K562 (cell line): Measurements from ENCODE around the gene EZH2. TPM values are rescaled to one million over a fixed set of nuclear protein-coding genes. Genes with fewer than 3 reads are reported as not detected.

Experiments used
- CUX1 ChIP-seq: fragments of 200-800 bp; sonication (Bioruptor generic); IDR thresholded peaks from 2 replicates; pipeline ENCODE4 v1.6.1; 2016; ENCODE audit warnings: missing genetic modification characterization, missing compliant biosample characterization
- HIVEP1 ChIP-seq: fragments of 250-450 bp; sonication (Bioruptor Pico); IDR thresholded peaks from 2 replicates; pipeline ENCODE4 v1.4.0; 2020; ENCODE audit warnings: mild to moderate bottlenecking
- MGA ChIP-seq: fragments of 450-650 bp; IDR thresholded peaks from 2 replicates; pipeline ENCODE4 v1.6.1; 2016; ENCODE audit warnings: mild to moderate bottlenecking, moderate library complexity
- MTA3 ChIP-seq: fragments of 450-650 bp; formaldehyde crosslinking; IDR thresholded peaks from 2 replicates; pipeline ENCODE4 v1.6.1; 2017; ENCODE audit warnings: mild to moderate bottlenecking, borderline replicate concordance
- TCF7L2 ChIP-seq: fragments of 150-350 bp; IDR thresholded peaks from 2 replicates; pipeline ENCODE4 v1.6.1; 2016; ENCODE audit warnings: low read depth, mild to moderate bottlenecking, low read length, moderate library complexity
- TEAD4 ChIP-seq, 2 experiments: sonication (generic) in 1 of 2; formaldehyde crosslinking in 1 of 2; IDR thresholded peaks; 2 replicates each; pipeline versions ENCODE4 v1.6.1 to v1.8.0; 2012 to 2022; ENCODE audit warnings: borderline replicate concordance in 1 of 2, inconsistent platforms in 1 of 2, low read length in 1 of 2, mild to moderate bottlenecking in 1 of 2, missing genetic modification reagents in 1 of 2
- ZNF224 ChIP-seq: sonication (generic); formaldehyde crosslinking; IDR thresholded peaks from 2 replicates; pipeline ENCODE4 v1.8.0; 2022; ENCODE audit warnings: mild to moderate bottlenecking, missing genetic modification reagents
- ZNF239 ChIP-seq: fragments of 250-450 bp; sonication (Bioruptor Pico); IDR thresholded peaks from 2 replicates; pipeline ENCODE4 v1.4.0; 2020; ENCODE audit warnings: mild to moderate bottlenecking
- polyA plus RNA-seq, 8 experiments: library from polyadenylated mRNA; depleted of rRNA in 4 of 8; stranded (reverse) in 5 of 8; unstranded in 3 of 8; fragments of >200 nt; fragmentation: Nextera tagmentation in 2 of 8; fragmentation: Illumina TruSeq in 1 of 8; extraction: Ambion mirVana in 2 of 8; extraction: Trizol in 1 of 8; gene quantifications; 2 replicates each; pipeline versions ENCODE4 v1.2.1 to v1.2.3, GENCODE V29; 2011 to 2014; ENCODE audit warnings: inconsistent platforms in 1 of 8, missing spikeins in 1 of 8
- total RNA-seq, 7 experiments: library from RNA; depleted of rRNA in 6 of 7; stranded (reverse); fragments of >200 nt in 6 of 7; fragmentation: Illumina TruSeq in 2 of 7; extraction: Trizol in 2 of 7; gene quantifications; 2 replicates each; pipeline versions ENCODE4 v1.2.1 to v1.2.3, GENCODE V29; 2011 to 2021; ENCODE audit warnings: low replicate concordance in 1 of 7
- TF ChIP-seq, protein P1 (sequence below): fragments of 450-650 bp; IDR thresholded peaks from 2 replicates; pipeline ENCODE4 v1.6.1; 2017; ENCODE audit warnings: antibody characterized with exemption

Gene EZH2
- total and polyA plus RNA-seq, 9 of the 15 experiments (the other 6 are each of a cell fraction or from before 2014, with no cell fraction given) = 48.7 to 175 (median 98.6) TPM

DNA sequence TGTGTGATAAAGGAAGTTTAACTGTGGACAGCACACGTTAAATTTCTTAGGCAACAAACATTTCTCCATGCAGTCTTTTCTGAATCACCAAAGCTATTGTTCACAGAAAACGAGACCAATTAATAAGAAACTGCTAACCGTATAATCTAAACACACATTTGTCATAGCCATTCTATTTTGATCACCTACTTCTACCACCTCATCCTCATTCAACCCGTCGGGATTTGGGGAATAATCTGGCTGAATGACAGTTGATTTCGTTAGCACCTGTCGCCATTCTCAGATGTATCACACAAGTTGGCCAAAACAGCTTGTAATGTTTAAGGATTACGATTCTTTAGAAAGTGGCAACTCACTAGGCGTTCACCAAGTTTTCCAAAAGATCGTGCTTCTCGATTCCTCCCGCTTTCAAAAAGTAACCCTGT, 1.2 kb downstream of the EZH2 start (continued):
- TF ChIP-seq, protein P1, sequence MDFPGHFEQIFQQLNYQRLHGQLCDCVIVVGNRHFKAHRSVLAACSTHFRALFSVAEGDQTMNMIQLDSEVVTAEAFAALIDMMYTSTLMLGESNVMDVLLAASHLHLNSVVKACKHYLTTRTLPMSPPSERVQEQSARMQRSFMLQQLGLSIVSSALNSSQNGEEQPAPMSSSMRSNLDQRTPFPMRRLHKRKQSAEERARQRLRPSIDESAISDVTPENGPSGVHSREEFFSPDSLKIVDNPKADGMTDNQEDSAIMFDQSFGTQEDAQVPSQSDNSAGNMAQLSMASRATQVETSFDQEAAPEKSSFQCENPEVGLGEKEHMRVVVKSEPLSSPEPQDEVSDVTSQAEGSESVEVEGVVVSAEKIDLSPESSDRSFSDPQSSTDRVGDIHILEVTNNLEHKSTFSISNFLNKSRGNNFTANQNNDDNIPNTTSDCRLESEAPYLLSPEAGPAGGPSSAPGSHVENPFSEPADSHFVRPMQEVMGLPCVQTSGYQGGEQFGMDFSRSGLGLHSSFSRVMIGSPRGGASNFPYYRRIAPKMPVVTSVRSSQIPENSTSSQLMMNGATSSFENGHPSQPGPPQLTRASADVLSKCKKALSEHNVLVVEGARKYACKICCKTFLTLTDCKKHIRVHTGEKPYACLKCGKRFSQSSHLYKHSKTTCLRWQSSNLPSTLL = no peak
- no peak for TF ChIP-seq ZNF224 (CRISPR knock-in tag)
- TF ChIP-seq MGA = no peak
- no peak for TF ChIP-seq CUX1 (CRISPR knock-in tag)
- no peak for TF ChIP-seq TCF7L2
- TF ChIP-seq MTA3 = no peak; the same call in 1 of the 2 replicates
- TF ChIP-seq HIVEP1 (CRISPR knock-in tag) = no peak
- TF ChIP-seq TEAD4 (IDR thresholded peaks at IDR 0.05; ENCODE audit: low read length) = 0 out of 2 replicates have a peak, but pooled peaks have one; percentile 32
- TF ChIP-seq TEAD4 (CRISPR knock-in tag; IDR thresholded peaks at IDR 0.05; ENCODE audit: borderline replicate concordance) = no peak
- no peak for TF ChIP-seq ZNF239 (CRISPR knock-in tag)
